Measurements from ENCODE around the gene RAD18. TPM values are rescaled to one million over a fixed set of nuclear protein-coding genes. Genes with fewer than 3 reads are reported as not detected.

Gene RAD18

DNA sequence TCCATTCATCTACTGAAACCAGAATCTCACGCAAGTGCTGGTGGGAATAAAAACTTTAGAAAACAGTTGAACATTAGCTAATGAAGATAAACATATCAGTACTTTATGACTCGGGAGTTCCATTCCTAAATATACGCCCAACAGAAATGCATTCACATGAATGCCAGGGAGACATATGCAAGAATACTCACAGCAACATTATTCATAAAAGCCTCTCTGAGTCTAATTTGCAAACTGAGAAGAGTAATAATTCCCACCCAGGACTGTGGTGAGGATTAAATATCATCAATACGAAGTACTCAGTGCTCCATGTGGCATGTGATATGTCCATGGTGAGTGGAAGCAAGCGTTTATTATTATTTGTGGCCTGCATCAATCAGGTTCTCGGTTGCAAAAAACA, 128.3 kb downstream of the RAD18 start:
- no peak overlapping the region for H2AFZ ChIP-seq (ENCODE audit: low read depth, low read length)
- no peaks in the 10 kb centered on the region for H3K79me1 ChIP-seq (replicated peaks; ENCODE audit: low read length, poor library complexity, severe bottlenecking)
- H3K27ac ChIP-seq (ENCODE audit: low read length, poor library complexity, severe bottlenecking): no peak overlapping the region
- H3K18ac ChIP-seq (ENCODE audit: low read depth in 1 of 2, low read length in 2 of 2): no peak overlapping the region
- peaks cover under 1% of the 10 kb centered on the region for H3K9me3 ChIP-seq (ENCODE audit: control insufficient read depth, low read length)
- no peak overlapping the region for H2BK5ac ChIP-seq (ENCODE audit: low read depth, low read length, poor library complexity, severe bottlenecking)
- no peak overlapping the region for H3K4me2 ChIP-seq (ENCODE audit: low read length, poor library complexity, severe bottlenecking)
- DNase-seq: no peak
- H3K27me3 ChIP-seq (ENCODE audit: control insufficient read depth in 1 of 2, insufficient read depth in 1 of 2, low read length in 2 of 2): peaks cover 0 to 3% of the 10 kb centered on the region in 2 experiments
- H3K4me1 ChIP-seq (ENCODE audit: control insufficient read depth, insufficient read depth, low read depth, low read length): peaks cover 4% of the 10 kb centered on the region
- H2BK15ac ChIP-seq (ENCODE audit: low read depth, poor library complexity, severe bottlenecking): no peak overlapping the region
- H4K91ac ChIP-seq (ENCODE audit: low read length): no peak overlapping the region
- H2AK5ac ChIP-seq (ENCODE audit: low read length, severe bottlenecking): no peak overlapping the region
- no peak overlapping the region for H4K8ac ChIP-seq (ENCODE audit: low read length)
- no peak overlapping the region for H2BK120ac ChIP-seq (ENCODE audit: low read depth, low read length)
- H3K36me3 ChIP-seq (ENCODE audit: control insufficient read depth in 1 of 2, insufficient read depth in 2 of 2, low read depth in 1 of 2, low read length in 2 of 2): no peaks in the 10 kb centered on the region
- no peak overlapping the region for H3K23ac ChIP-seq (ENCODE audit: low read length in 2 of 2)
- no peak overlapping the region for H2BK12ac ChIP-seq (ENCODE audit: low read length in 2 of 2)
- no peak overlapping the region for H3K14ac ChIP-seq (ENCODE audit: low read length in 2 of 2)
- WGBS: 96% methylated on average over 6 of the region's 6 CpGs
- H3K4me3 ChIP-seq (ENCODE audit: insufficient read depth in 1 of 2, low read depth in 1 of 2, low read length in 2 of 2): no peak overlapping the region
- no peak overlapping the region for H3K9ac ChIP-seq (ENCODE audit: low read length)
- H3K4ac ChIP-seq (ENCODE audit: low read depth in 1 of 2, low read length in 2 of 2): no peak overlapping the region

DNA sequence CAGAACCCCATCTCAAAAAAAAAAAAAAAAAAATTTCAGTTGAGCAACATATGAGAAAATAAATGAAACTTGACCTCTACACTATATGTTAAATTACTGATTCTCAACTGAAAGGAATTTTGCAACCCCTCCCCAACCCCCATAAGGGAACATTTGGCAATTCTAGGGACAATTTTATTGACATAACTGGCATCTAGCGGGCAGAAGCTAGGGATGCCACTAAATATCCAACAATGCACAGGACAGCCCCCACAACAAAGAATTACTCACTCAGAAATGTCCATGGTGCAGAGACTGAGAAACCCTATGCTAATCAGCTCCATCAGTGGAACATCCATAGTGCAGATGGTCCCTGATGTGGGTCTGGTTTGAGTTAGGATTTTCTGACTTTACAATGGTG, 135.6 kb downstream of the RAD18 start:
- Histone ChIP-seq H3K18ac (ENCODE audit: low read depth in 1 of 2, low read length in 2 of 2) (no peak overlapping the region), H2AK5ac (ENCODE audit: low read length, severe bottlenecking) (no peak overlapping the region), H3K4me3 (ENCODE audit: insufficient read depth in 1 of 2, low read depth in 1 of 2, low read length in 2 of 2) (no peak overlapping the region), H3K27me3 (ENCODE audit: control insufficient read depth in 1 of 2, insufficient read depth in 1 of 2, low read length in 2 of 2) (no peaks in the 10 kb centered on the region), H3K36me3 (ENCODE audit: control insufficient read depth in 1 of 2, insufficient read depth in 2 of 2, low read depth in 1 of 2, low read length in 2 of 2) (no peaks in the 10 kb centered on the region), H4K8ac (ENCODE audit: low read length) (no peak overlapping the region), H2BK5ac (ENCODE audit: low read depth, low read length, poor library complexity, severe bottlenecking) (no peak overlapping the region), H2BK12ac (ENCODE audit: low read length in 2 of 2) (no peak overlapping the region), H3K4me2 (ENCODE audit: low read length, poor library complexity, severe bottlenecking) (no peak overlapping the region), H3K9me3 (ENCODE audit: control insufficient read depth, low read length) (peaks cover 6% of the 10 kb centered on the region), H3K27ac (ENCODE audit: low read length, poor library complexity, severe bottlenecking) (no peak overlapping the region), H2BK120ac (ENCODE audit: low read depth, low read length) (no peak overlapping the region), H3K23ac (ENCODE audit: low read length in 2 of 2) (no peak overlapping the region), H4K91ac (ENCODE audit: low read length) (no peak overlapping the region), H3K14ac (ENCODE audit: low read length in 2 of 2) (no peak overlapping the region), H3K4me1 (ENCODE audit: control insufficient read depth, insufficient read depth, low read depth, low read length) (no peaks in the 10 kb centered on the region), H3K79me1 (replicated peaks; ENCODE audit: low read length, poor library complexity, severe bottlenecking) (no peaks in the 10 kb centered on the region), H2BK15ac (ENCODE audit: low read depth, poor library complexity, severe bottlenecking) (no peak overlapping the region), H3K9ac (ENCODE audit: low read length) (no peak overlapping the region), H2AFZ (ENCODE audit: low read depth, low read length) (no peak overlapping the region), H3K4ac (ENCODE audit: low read depth in 1 of 2, low read length in 2 of 2) (no peak overlapping the region)
- WGBS: 90% methylated on average over 1 of the region's 1 CpG
- no peak for DNase-seq

Small RNA genes within 50 kb of the gene (small RNA-seq; reads per million reads assigned to genes)
- not detected for gene RF00416 (ENCODE audit: low read depth)

Data from mesenchymal stem cell (in vitro differentiated cells and primary cell).